GM19372 (cell line): ENCODE data around the gene RPL10L.

Experiments
- ATAC-seq: cut with Tn5 transposase; IDR thresholded peaks from one replicate; pipeline ENCODE4 v1.9.1; 2021; ENCODE audit warnings: mild to moderate bottlenecking, low read depth, moderate library complexity; ENCODE audit not compliant: unreplicated experiment

Gene RPL10L

DNA sequence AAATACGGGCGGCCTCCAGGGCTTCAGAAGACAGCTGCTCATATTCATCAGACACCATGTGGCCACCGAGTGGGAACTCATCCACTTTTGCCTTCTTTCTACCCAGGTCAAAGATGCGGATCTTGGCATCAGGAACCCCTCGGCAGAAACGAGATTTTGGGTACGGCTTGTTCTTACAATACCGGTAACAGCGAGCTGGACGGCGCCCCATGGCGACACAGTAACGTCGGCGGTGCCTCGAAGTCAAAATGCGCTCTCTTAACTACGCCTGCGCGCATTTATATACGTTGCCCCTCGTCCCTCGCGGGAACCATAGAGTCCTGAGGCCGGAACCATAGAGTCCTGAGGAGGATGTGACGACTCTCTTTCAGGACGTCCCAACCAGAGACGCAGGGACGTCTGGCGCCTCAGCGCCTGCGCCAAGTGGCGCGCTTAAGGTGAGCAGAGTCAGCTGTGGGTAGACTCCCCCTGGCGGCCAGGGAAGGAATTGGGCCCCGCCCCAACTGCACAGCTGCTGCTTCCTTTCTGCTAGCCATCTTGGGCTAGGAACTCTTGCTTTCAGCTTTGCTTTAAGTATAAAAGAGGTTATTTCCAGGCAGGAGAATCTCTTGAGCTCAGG is at the start of gene RPL10L:
RPL10L (minus strand) TSS at position 256 of the 619 bp plus-strand sequence; CDS start at position 211, 45 bp downstream.
- ATAC-seq: no peak

DNA sequence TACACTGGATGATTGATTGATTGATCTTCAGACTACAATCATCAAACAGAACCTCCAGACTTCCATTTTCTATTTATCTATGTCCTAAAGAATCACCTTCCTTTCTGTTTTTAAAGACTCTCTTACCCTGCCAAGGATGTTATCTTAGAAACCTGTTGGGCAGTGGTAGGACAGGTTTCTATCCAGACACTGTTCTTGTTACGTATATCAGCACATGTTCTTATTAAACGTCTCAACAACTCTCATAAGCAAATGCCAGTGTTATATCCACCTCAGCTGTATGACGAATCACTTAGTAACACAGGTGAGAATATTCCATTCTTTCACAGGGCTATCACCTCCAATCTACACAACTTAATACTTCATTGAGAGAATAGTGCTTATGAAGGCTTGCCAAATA is 40.2 kb upstream of the RPL10L start:
- no peak for ATAC-seq

DNA sequence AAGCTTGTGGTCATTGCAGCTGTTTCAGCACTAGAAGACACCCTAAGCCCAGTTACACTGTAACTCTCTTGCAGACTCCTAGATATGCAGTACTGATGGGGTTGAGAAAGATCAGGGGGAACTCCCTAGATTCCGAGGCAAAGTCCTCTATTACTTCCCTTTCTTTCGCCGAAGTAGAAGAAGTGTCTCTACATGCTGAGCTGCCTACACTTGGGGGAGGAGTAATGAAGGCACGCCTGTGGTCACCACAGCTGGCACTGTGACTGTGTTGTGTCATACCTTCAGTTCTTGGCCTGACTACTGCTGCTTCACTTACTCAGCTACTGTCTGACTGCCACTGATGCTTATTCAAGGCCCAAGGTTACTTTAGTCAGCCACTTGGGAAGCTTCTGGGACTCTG is 35.1 kb upstream of the RPL10L start:
- no peak for ATAC-seq

DNA sequence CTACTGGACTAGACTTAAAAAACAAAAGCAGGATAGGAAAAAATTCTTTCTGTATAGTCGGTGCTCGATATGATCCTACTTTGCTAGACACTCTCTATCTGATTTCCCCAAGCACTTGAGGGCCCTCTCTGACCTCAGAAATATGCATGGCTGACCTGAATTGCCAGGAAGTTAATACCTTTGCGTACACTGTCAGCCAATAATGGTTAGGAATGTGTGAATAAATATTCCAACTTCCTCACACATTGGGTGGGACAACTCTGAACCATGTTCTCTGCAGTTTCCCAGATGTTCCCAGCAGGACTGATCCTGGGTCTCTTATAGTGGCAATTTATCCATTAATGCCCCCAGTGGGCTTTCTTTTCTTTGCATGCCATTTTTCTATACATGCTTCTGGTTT is 20.5 kb upstream of the RPL10L start:
- ATAC-seq: no peak

DNA sequence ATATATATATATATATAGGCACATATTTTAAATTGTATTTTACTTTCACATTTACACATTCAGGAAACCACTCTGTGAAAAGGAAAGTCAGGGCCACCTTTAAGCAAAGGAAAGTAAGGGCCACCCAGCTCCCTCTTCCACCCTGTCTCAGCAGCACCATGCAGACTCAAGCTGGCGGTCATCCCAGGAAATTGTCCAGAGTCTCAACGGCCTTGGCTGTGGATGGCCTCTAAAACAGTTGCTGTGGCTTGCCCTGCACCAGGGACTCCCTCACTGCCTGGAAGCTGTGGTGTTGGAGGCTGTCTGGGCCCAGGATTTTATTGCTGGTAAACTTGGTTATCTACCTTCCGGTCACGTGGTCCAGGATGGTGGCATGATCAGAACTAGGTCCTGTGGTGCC is 11.8 kb upstream of the RPL10L start:
- no peak for ATAC-seq

DNA sequence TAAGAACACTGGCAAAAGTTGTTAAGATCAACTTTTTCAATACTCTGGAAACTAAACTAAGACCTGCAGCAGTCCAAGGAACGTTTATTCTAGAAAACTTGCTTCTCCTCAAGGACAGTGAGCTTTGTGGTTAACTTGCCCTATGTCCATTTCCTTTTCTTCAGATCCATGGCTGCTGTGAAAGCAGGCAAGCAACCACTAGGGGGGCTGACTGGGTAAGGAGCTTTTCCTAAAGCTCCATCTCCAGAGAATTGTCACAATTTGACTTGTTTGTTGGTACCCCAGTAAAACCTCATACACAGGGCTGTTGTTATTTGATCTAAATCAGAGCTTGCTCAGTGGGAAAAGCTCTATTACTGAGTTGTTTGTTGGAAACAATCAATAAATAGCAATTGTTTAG is 10.1 kb upstream of the RPL10L start:
- ATAC-seq: no peak

DNA sequence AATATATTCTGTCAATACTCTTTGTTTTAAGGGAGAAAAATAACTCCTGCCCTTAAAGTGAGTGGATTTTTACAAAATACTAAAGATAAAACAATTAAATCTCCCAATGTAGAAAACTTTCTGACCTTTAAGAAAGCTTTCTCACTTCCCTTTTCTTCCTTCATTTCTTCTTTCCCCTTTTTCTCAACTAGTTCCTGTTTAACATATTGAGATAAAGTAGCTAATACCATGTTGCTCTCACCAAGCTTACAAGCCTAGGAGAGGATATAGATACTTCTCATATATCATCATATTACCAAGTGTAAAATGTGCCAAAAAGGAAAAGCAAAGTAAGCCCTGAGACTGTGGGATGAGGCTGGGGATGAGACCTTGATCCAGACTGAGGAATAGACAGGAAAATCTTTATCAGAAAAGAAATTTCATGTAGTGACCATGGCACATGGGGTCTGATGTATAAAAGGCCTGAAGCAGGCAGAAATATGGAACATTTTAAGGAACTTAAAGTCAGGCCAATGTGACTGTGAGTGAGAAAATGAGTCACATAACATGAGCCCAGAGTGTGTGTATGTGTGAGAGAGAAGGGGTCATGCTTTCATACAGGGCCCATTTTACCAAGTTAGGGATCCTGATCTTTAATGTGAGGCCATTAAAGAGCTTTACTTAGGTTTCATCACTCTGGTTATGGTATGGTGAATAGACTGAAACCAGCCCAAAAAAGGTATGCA is 1.6 kb upstream of the RPL10L start:
- no peak for ATAC-seq

DNA sequence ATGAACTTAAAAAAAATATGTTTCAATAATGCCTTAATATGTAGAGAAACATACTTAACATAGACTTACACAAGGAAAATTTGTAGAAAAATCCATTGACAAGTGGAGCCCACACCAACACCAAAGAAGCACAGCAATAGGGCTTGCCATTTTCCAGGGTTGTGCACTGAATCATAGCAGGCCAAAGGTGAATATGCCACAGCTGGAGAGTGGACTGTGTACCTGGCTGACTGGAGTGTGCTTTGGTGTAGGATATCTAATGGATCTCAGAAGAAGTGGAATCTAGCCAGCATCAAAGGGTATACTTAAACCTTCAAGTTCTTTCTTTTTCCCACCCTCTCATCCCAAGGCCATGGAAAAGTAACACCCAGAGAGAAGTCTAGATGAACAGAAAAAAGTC is 4.8 kb downstream of the RPL10L start:
- no peak for ATAC-seq

DNA sequence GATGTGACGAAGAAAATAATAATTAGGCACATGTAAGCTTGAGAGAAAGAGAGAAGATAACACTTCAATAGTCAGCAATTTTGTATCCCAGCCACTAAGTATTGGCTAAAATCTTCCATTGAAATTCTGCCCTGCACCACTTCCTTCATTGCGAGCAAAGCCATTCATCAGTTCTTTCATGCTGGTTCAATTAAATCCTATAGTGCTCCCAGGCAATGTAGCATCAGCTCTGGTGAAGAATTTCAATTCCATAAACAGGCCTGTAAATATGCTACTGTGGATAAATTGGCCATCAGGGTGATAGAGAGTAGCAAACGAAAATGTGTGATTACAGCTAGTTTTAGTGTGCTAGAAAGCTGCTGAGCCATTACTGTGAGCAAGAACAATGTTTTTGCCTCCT is 24.7 kb downstream of the RPL10L start:
- ATAC-seq: no peak
